Activated naive CD4-positive, alpha-beta T cell treated with anti-CD3 and anti-CD28 coated beads, Interleukin-2, amount 50 U/mL, for 16 hours (primary cell): ENCODE measurements around the gene FNDC3B.
"Not testable (repeated sequence)": the region's sequence is repeated elsewhere in the genome, so short reads cannot be mapped to it uniquely, and the experiment has no call there.

Experiments used
- DNase-seq: peaks from one replicate; pipeline ENCODE4 v3.0.0-alpha.2; 2020

Gene FNDC3B

DNA sequence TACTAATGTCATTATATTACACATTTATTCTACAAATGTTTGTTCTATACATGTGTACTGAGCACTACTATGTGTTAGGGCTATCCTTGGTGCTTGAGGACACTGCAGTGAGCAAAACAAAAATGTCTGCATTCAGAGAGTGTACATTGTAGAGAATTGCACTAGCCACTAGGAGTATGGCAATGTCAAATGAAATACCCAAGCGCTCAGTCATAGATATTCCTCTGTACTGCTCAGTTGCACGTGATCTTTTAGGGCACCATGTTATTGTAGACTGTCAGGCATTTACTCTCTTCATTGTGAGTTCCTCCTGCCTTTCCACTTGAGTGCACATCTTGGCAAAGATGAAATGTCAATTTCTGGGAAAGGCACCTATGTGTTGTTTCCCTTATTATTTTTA, 36.8 kb downstream of the FNDC3B start:
- DNase-seq: no peak

DNA sequence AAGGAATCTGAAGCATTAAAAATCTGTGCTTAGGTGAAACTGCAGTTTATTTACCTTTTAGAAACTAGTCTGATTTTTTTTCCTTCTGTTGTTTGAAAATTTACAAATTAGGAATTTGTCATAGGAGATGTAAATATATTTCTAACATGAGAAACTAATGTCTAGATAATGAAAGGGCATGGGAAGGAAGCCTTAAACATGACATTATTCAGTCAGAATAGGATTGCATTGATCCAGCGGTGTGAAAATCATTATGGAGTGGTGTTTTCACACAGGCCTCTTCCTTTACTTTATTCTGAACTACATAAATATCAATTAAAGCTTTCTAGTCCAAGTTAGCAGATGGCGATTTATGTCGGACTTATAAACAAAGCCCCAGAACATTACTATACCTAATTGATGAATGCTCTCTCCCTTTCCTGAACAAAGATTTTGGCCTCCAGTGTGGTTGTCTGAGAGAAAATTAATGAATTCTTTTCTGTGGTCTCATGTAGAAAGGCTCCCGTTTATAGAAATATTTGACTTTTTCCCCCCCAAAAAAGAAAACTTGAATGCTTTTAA, 37.9 kb downstream of the FNDC3B start:
- no peak for DNase-seq

DNA sequence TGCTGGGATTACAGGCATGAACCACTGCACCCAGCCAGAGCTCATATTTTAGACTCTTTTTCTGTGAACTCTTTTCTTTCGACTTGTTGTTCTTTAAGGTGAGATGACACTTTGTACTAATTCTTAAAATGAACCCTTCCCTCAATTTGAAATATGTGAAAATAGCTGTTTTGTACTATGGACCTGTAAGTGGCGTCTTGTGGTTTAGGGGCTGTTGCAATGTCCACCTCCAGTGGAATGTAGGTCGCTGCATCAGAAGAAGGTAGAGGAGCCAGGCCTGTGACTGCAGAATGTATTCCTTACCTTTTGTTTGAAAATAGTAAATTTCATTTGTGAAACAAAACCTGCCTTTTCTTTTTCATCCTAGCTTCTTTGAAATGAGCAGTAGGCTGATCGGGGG, 38.9 kb downstream of the FNDC3B start:
- DNase-seq: no peak

DNA sequence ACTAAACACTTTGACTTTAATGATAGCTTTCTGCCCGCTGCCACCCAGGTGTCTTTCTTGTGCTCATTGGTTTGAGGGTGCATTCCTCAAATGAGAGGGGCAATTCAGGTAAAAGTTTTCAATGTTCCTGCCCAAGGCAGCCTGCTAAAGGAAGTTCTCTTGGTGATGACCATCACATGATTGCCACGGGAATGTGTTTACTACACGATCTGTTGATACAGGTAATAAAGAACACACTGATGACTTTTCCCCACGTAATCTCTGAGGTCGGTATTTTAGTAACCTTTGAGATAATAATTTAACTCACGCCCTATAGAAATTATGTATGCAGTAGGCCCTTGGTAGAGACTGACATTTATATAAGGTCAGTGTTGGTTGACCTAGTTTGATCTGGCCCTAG, 39.3 kb downstream of the FNDC3B start:
- no peak for DNase-seq

DNA sequence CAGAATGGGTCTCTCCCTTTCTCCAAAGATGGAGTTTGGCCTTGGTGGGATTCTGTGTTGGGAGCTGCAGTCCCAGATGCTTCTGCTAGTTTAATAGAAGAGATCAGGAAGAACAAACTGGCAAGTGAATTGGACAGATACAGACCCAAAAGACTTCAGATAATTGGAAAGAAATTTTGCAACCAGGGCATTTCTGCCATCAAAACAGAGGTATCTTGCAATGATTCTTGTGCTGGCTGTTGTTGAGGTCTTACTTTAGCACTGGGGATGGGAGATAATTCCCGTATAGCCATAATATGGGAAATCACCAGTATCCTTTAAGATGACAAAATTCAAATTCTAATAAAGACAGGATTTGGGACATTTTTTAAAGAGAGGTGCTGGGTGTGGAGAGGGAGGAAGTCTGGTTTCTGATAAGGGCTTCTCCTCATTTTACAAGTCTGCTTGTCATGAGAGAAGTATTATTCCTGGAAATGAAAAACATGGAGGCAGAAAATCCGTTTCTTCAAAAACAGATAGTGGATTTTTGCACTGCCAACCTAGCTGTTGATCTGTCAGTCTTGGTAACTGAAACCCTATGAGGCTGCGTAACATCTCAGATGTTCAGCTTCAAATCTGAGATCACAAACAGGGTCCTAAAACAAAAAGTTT, 40.1 kb downstream of the FNDC3B start:
- no peak for DNase-seq

DNA sequence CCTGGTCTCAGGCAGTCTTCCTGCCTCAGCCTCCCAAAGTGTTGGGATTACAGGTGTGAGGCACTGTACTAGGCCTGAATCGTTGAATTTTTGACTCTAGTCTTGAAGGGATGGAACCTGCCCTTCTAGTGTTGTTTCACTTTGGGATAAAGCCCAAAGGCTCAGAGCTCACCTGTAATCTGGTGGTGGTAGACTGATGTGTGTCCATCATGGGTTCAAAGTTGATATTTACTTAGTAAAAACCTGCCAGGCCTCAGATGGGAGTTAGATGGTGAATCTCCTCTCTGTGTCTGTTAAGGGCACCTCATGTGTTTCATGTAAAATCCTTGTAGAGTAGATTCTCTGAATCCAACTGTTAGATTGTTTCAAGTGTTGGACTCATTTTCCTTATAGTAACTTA, 41.1 kb downstream of the FNDC3B start:
- no peak for DNase-seq

DNA sequence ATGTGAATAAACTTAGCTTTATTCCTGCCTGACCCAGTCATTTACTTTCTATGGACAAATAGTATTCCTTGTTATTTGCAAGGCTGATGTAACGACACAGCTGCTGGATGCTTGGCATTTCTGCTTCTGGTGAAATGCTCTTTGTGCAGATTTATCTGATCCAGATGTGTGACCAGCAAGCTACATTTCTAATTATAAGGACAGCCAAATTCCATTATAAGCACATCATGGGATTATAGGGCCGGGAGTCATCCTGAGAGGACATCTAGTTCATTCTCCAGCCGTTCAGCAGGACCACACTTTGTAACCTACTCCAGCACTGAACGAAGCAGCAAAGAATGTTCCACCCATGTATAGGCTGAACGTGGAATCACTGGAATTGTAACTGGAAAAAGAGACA, 42.9 kb downstream of the FNDC3B start:
- no peak for DNase-seq

DNA sequence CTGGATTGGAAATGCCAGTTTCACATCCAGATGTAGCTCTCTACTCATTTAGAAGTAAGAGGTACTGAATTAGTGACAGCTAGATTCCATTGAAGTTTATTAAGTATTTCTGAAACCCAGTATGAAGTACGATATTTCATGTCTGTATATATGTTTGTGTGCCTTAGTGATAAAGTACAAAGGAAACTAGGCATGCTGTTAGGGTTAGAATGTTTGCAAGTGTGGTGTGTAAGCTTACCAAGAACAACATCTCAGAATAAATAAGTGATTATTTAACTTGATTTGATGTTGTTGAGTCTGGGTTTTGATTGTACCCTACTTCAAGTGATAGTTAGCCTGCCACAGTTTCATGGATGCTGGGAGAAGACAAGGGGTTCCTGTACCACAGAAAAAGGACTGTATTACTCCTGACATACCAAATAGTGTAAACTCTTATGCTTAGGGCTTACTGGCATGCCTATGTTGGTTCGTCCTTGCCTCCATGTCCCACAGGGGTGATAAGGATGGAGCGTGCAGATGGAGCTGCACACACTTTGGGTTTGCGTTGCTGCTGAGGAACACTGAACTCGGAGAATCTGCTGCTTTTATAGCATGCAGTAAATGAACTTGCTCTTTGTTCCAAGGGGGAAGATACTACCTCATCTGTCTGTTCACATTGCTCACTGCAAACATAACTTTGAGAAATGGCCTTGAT, 43.6 kb downstream of the FNDC3B start:
- DNase-seq: no peak

DNA sequence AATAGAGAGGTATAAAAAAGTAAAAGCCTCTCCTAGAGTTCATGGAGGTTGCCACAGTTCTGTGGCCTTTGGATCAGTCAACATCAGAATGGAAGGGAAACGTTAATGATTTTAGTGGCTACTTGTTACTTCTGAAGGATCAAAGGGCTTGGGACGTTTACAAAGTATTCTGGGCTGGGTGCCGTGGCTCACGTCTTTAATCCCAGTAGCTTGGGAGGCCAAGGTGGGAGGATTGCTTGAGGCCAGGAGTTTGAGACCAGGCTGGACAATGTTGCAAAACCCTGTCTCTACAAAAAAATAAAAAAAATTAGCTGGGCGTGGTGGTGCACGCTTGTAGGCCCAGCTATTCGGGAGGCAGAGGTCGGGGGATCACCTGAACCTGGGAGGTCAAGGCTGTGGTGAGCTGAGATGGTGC, 44.6 kb downstream of the FNDC3B start:
- DNase-seq: no peak

DNA sequence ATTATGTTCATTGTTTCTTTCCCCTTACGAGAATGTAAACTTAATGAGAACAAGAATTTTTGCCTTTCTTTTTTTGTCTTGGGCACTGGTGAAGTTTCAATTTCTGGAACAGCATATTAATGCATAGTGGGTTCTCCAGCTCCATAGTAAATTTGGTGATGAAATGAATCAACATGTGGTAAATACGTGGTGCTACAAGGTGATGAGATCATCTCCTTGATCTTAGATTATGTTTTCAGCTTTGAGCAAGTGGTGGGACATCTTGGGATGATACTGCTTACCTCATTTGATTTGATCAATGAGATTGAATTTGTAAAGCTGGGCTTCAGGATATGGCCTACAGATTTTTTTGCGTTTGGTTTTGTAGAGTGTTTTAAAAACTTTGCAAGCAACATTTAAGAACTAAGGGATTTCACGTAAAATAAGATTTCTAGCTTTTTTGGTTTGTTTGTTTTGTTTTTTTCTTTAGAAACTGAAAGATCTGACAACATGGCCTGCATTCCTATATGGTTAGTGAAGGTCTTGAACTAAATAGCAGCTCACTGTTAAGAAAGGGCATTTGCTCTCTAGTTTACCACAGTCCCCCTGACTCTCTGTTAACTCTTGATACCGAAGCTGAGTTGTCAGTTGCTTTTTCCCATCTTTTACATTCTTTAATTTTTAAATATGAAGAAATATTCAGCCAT, 45.6 kb downstream of the FNDC3B start:
- DNase-seq: no peak

DNA sequence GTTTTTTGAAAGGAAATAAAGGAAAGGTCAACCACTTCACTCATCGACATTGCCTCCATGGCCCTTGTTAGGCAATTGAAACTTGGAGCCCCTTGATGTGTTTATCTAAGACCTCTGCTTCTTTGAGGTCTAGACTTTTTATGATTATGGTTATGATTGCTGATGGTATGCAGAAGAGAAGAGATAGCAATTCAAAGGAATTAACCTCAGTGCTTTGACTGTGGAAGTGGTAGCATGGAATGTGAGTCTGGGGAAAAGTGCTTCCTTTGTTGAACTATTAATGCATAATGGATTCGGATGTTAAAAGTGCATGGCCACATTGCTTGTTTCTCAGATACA, 46.1 kb downstream of the FNDC3B start:
- DNase-seq: no peak

DNA sequence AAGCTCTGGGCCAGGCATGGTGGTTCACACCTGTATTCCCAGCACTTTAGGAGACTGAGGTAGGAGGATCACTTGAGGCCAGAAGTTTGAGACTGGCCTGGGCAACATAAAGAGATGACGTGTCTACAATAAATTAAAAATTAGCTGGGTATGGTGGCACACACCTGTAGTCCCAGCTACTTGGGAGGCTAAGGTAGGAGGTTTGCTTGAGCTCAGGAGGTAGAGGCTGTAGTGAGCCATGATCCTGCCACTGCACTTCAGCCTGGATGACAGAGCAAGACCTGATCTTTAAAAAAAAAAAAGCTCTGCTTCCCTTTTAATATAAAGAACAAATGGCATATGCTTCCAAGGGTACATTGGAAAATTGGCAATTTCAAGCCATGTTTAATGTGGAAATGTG, 46.7 kb downstream of the FNDC3B start:
- no peak for DNase-seq

DNA sequence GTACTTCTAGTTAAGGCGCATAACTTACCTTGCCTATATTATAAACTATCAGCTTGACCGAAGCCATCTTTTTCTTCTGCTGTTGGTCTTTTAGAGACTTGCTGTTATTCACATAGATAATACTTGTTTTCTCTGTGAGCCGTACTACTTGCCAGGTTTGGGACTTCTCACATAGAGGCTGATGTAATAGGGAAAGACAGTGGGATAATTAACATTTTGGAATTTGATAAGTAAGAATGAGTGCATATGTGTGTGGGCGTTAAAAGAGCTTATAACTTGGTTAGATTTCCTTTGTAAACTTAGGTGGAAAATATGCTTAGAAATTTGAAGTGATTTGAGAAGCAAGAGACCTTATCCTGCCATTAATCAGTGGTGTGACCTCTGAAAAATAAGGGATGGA, 47.8 kb downstream of the FNDC3B start:
- DNase-seq: no peak

DNA sequence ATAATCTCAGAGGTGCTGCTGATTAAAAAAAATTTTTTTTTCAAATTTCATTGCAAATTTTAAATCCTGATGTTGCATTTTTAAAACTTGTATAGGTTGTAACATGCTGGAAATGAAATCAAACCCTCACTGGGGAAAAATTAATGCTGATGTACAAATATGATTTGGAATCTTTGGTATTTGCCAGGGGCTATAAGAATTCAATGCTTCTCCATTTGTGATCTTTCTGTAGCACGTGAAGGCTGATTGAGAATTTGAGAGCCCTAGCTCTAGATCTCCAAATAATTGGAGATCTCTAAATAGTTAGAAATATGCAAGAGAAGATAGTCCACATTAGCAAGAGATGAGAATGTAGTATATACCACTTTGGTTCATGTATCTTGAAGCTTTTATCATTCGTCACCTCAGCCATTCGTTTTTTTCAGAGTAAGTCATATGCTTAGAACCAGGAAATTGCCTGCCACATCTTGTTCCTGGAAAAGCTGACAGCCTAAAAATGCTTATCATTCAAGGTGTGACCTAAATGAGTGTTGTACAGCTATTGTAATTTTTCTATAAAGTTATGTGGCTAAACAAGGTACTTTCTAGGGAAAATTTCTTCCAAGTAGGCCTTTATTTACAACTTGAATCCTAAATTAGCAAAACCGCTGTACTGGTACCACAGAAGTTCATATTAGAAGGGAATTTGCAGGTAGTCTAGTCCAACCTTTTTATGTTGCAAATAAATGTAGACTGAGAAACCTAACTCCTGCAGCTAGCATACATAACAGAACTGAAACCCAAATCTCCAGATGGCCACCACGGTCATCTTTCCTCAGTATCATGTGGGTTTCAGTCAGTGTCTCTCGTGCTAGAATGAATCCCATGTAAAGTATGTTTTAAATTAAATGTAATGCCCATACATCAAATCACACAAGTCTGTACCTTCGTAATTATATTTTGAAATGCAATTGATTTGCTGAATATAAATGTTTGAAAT, 48.5 kb downstream of the FNDC3B start:
- DNase-seq: no peak

DNA sequence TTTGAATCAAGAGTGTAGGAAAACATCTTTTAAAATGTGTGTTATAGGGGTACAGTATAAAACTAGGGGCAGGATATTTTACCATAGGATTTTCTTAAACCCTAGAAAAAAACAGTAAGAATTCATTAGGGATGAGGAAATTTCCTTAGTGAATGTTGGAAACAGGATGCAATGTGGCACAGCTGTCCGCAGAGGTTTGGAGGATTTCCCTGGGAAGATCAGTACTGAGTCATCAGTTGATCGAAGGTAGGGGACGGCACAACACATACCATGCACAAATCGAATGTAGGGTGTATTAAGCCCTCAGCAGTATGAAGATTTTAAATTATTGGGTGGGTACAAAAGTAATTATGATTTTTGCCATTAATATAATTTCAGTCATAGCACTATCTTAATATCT, 49.9 kb downstream of the FNDC3B start:
- DNase-seq: no peak

DNA sequence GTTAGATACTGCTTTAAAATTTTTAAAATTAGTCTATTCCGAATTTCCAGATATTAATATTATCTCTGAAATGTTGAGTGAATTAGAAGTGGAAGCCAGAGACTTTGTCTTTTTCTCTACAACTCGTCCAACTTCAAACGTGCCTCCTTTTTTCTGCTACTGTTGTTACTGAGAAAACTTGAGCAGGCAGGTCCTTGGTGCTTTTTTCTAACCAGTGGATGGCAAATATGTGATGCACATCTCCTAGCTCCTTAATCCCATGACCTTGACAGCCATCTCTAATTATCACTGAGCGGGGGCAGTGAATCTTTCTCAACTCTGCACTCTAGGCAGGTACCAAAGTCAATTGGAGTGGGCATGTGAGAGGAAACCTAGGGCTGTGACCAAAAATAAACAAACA, 50.7 kb downstream of the FNDC3B start:
- DNase-seq: no peak

DNA sequence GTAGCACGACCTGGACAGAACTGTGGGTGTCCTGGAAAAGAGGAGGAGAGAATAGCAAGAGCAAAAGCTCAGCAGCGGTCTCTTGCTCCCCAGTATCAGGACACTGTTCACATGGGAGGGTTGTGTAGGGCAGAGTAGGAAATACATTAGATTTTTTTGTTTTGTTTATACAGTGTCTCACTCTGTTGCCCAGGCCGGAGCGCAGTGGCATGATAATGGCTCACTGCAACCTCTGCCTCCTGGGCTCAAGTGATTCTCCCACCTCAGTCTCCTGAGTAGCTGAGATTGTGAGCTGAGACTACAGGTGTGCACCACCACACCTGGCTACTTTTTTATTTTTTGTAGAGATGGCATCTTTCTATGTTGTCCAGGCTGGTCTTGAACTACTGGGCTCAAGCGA, 53.3 kb downstream of the FNDC3B start:
- no peak for DNase-seq

DNA sequence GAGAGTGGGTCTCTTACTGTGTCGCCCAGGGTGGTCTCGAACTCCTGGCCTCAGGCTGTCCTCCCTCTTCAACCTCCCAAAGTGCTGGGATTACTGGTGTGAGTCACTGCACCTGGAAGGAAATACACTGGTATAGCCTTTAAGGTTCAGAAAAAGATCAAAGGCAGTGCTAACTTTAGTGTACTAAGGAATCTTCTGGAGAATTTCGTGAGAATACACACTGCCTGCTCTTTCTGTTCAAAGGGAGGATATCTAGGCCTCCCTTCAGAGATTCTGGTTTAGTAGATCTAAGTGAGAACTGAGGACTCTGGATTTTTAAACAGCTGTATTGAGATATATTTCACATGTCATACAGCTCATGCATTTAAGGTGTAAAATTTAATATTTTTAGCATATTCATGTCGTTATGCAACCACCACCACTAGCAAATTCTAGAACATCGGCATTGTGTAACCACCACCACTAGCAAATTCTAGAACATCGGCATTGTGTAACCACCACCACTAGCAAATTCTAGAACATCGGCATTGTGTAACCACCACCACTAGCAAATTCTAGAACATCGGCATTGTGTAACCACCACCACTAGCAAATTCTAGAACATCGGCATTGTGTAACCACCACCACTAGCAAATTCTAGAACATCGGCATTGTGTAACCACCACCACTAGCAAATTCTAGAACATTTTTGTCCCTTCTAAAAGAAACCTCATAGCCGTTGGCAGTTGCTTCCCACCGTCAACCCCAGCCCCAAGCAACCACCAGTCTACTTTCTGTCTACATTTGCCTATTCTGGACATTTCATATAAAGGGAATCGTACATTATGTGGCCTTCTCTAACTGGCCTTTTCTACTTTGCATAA, 54.4 kb downstream of the FNDC3B start:
- not testable (repeated sequence) for DNase-seq

DNA sequence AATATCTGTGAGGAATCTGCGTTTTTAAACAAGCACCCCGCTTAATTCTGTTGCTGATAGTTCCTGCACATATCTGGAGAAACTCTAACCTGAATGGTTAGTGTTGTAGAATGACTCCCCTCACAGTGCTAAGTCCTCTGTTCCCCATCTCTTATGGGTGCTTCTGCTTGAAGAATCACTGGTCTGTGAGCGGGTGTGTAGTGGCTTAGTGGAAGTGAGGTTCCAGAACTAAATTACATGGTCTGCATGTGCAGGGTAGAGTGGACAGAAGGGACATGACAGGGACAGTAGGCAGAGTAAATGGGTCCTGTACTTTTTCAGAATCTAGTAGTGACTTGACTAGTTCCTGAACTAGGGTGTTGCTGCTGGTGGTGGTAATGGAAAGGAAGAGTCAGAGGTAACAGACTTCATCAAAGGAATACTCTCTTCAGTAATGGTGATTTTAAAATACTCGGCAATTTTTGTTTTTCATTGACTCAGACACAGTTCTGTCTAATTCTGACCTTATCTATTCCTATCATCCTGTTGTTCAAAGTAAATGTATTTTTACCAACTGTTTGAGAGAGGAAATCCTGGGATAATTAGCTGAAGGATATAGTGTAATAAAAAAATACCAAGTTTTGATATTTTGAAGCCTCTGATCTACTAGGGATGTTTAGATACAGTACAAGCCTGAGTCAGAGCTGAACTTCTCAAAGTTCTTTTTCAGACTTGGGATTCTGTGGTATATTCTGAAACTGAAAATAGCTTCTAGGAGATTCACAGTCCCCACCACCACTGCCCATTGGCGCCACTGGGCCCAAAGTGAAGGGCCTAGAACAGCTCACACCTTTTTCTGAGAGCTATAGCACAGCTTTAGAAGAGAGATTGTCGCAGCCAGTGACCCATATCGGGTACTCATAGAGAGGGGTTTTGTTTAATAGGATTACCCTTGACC, 55.5 kb downstream of the FNDC3B start:
- DNase-seq: no peak

DNA sequence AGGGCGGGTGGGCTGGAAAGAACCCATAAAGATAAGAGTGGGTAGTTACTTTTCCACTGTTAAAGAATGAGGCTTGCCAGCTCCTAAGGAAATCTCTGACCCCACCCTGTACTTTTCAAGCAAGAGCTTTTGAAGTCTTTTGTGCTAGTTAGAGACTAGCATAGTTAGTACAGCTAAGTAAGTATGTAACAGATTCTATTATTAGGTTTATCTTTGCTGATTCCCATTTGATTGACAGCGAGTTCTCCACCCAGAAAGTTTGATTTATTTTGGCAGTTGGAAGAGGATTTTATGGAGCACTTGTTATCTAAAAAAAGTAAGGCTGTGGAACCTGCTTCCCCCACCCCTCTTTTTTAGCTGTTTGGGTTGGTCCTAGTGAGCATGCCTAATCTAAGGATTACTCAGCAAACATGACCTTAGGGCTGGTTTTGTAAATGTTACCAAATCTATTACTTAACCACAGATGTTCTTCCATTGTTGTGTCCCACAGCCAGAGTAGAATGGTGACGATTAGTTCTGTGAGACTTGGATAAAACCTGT, 57.6 kb downstream of the FNDC3B start:
- no peak for DNase-seq

DNA sequence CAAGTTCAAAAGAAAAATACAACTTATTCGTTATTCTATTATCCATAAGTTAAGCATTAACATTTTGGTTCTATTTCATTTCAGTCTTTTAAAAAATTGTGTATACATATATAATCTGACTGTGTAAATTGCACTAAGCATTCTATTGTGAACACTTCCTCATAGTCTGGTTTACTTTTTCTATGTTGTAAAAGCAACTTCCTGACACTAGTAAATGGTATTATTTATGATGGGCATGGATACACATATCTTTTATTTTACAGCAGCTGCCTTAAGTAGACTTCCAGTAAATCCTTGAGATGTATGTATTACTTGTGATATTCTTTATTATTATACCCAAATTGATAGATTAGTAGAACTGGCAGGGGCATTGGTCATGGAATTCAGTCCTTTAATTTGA, 58.2 kb downstream of the FNDC3B start:
- DNase-seq: no peak
